ENCODE results near the gene PCNX2.

DNA sequence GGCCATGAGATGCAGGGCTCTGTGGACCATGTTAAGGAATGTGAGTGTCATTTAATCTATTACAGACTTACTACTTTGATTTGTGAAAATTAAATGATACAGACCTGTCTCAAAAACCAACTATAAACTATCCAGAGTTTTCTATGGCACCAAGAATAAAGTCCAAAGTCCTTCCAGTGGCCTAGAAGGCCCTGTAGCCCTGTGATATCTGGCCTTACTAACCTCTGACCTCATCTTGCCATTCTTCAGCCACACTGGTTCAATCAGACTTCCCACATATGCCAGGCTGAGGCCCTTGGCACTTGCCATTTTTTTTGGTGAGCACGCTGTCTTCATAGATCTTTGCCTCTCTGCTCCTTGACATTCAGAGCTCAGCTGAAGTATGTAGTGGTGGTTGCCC, 337.5 kb downstream of the PCNX2 start:
- TF ChIP-seq, protein P1, sequence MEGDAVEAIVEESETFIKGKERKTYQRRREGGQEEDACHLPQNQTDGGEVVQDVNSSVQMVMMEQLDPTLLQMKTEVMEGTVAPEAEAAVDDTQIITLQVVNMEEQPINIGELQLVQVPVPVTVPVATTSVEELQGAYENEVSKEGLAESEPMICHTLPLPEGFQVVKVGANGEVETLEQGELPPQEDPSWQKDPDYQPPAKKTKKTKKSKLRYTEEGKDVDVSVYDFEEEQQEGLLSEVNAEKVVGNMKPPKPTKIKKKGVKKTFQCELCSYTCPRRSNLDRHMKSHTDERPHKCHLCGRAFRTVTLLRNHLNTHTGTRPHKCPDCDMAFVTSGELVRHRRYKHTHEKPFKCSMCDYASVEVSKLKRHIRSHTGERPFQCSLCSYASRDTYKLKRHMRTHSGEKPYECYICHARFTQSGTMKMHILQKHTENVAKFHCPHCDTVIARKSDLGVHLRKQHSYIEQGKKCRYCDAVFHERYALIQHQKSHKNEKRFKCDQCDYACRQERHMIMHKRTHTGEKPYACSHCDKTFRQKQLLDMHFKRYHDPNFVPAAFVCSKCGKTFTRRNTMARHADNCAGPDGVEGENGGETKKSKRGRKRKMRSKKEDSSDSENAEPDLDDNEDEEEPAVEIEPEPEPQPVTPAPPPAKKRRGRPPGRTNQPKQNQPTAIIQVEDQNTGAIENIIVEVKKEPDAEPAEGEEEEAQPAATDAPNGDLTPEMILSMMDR (IDR thresholded peaks at IDR 0.05; ENCODE audit: insufficient read depth, low read length, poor library complexity, severe bottlenecking) = no peak
- no peak for TF ChIP-seq EZH2phosphoT487 (conservative IDR thresholded peaks at IDR 0.05; ENCODE audit: low read length)
